DND-41 (cell line): Measurements from ENCODE around the gene TPP1.
A peak's percentile ranks its signal among the peaks of the same experiment; 100 is the strongest.

Experiments
- ATAC-seq: fragments of 200-7000 bp; cut with Tn5 transposase; 3 replicates; pipeline ENCODE4 v1.9.1; 2021; ENCODE audit warnings: low read depth; ENCODE audit not compliant: insufficient read depth
- DNase-seq: peaks from one replicate; pipeline ENCODE4 v3.0.0-alpha.2; 2020
- H2AFZ ChIP-seq: 2 replicates; pipeline ENCODE4 v1.6.0; 2012; ENCODE audit warnings: low read depth, low read length
- H3K27ac ChIP-seq: 2 replicates; pipeline ENCODE4 v1.5.1; 2012; ENCODE audit warnings: low read length, inconsistent platforms
- H3K27me3 ChIP-seq: fragments of 200-600 bp; sonication (generic); 2 replicates; pipeline ENCODE4 v1.6.0; 2012; ENCODE audit warnings: low read length, mild to moderate bottlenecking, inconsistent platforms; ENCODE audit not compliant: insufficient read depth, poor library complexity
- H3K36me3 ChIP-seq: 2 replicates; pipeline ENCODE4 v1.5.1; 2012; ENCODE audit warnings: low read length, inconsistent platforms; ENCODE audit not compliant: insufficient read depth
- H3K4me1 ChIP-seq: 2 replicates; pipeline ENCODE4 v1.5.1; 2012; ENCODE audit warnings: mild to moderate bottlenecking, low read length; ENCODE audit not compliant: insufficient read depth
- H3K4me2 ChIP-seq: 2 replicates; pipeline ENCODE4 v1.6.0; 2012; ENCODE audit warnings: mild to moderate bottlenecking, moderate library complexity, low read length, inconsistent platforms; ENCODE audit not compliant: insufficient read depth
- H3K4me3 ChIP-seq, 2 experiments: fragments of 200-600 bp in 1 of 2; shearing (Covaris generic) in 1 of 2; 2 replicates each; pipeline ENCODE4 v1.5.1; 2012 to 2016; ENCODE audit warnings: inconsistent platforms in 2 of 2, low read length in 2 of 2, mild to moderate bottlenecking in 2 of 2, low read depth in 1 of 2, moderate library complexity in 1 of 2
- H3K79me2 ChIP-seq: 2 replicates; pipeline ENCODE4 v1.6.0; 2012; ENCODE audit warnings: low read length, inconsistent platforms; ENCODE audit not compliant: insufficient read depth
- H3K9ac ChIP-seq: 2 replicates; pipeline ENCODE4 v1.6.0; 2012; ENCODE audit warnings: low read depth, mild to moderate bottlenecking, inconsistent platforms, low read length, moderate library complexity
- H3K9me3 ChIP-seq: 2 replicates; pipeline ENCODE4 v1.5.1; 2012; ENCODE audit warnings: low read length, moderate library complexity, mild to moderate bottlenecking, inconsistent platforms; ENCODE audit not compliant: insufficient read depth, severe bottlenecking
- H4K20me1 ChIP-seq: 2 replicates; pipeline ENCODE4 v1.6.0; 2012; ENCODE audit warnings: low read length; ENCODE audit not compliant: insufficient read depth
- EZH2 ChIP-seq: IDR thresholded peaks from 3 replicates; pipeline ENCODE4 v1.6.1; 2012; ENCODE audit warnings: borderline replicate concordance, low read depth, mild to moderate bottlenecking, moderate library complexity, low read length, inconsistent platforms; ENCODE audit not compliant: severe bottlenecking
- TF ChIP-seq, protein P1 (sequence below): IDR thresholded peaks from 2 replicates; pipeline ENCODE4 v1.5.1; 2012; ENCODE audit warnings: borderline replicate concordance, low read length, moderate library complexity, mild to moderate bottlenecking; ENCODE audit not compliant: poor library complexity, severe bottlenecking; ENCODE audit errors: extremely low read depth

TPP1 gene

DNA sequence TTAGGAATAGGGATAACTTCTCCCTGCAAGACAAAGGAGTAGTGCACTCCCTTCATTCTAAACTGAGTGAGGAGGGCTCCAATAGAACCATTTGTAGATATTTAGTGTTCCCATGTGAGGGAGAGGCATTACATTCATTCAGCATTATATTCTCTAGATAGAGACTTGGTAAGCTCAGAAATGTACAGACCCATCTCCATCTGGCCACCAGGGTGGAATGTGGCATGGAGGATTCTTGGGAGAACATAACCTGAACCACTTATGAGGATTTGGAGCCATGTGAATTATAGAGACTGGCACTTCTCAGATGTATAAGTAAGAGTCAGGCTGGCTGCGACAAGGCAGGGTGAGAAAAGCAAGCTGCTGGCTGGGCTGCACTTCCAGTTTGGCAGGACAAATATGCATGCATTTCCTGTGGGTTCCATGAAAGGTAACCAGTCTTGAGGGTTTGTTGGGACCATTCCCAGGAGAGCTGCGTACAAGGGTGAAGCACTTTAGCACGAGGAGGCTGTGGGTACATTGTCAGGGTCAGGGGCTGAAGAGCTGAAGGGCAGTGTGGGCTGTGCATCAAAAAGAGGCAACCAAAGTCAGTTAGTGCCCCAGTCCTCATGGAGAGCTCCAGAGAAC, 25.0 kb downstream of the TPP1 start:
- TF ChIP-seq, protein P1, sequence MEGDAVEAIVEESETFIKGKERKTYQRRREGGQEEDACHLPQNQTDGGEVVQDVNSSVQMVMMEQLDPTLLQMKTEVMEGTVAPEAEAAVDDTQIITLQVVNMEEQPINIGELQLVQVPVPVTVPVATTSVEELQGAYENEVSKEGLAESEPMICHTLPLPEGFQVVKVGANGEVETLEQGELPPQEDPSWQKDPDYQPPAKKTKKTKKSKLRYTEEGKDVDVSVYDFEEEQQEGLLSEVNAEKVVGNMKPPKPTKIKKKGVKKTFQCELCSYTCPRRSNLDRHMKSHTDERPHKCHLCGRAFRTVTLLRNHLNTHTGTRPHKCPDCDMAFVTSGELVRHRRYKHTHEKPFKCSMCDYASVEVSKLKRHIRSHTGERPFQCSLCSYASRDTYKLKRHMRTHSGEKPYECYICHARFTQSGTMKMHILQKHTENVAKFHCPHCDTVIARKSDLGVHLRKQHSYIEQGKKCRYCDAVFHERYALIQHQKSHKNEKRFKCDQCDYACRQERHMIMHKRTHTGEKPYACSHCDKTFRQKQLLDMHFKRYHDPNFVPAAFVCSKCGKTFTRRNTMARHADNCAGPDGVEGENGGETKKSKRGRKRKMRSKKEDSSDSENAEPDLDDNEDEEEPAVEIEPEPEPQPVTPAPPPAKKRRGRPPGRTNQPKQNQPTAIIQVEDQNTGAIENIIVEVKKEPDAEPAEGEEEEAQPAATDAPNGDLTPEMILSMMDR, result no peak
- TF ChIP-seq EZH2, result no peak
- H3K27ac ChIP-seq, result no peak overlapping the region
- H3K9me3 ChIP-seq, result no peaks in the 10 kb centered on the region
- DNase-seq (no peak), ATAC-seq (no peak)
- H3K4me2 ChIP-seq, result no peak overlapping the region
- H3K9ac ChIP-seq, result no peak overlapping the region
- H2AFZ ChIP-seq, result no peak overlapping the region
- peaks cover 13% of the 10 kb centered on the region; the same call in 1 of the 2 replicates for H3K79me2 ChIP-seq
- H3K4me3 ChIP-seq, result no peak overlapping the region
- H3K4me1 ChIP-seq, result no peaks in the 10 kb centered on the region
- peaks cover 52% of the 10 kb centered on the region for H3K36me3 ChIP-seq
- H3K27me3 ChIP-seq, result no peaks in the 10 kb centered on the region
- peaks cover 7% of the 10 kb centered on the region; the same call in 1 of the 2 replicates for H4K20me1 ChIP-seq

DNA sequence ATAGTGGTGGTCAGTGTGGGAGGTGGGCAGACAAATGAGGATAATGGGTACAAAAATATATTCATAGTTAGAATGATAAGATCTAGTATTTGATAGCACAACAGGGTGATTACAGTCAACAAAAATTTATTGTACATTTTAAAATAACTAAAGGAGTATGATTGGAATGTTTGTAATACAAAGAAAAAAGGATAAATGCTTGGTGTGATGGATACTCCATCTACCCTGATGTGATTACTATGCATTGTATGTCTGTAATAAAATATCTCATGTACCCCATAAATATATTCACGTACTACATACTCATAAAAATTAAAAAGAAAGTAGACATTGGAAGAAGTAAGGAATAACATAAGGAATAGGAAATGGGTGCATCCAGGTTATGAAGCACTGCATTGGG, 31.2 kb downstream of the TPP1 start:
- H3K4me1 ChIP-seq, result no peaks in the 10 kb centered on the region
- H3K9ac ChIP-seq, result no peak overlapping the region
- no peaks in the 10 kb centered on the region for H4K20me1 ChIP-seq
- TF ChIP-seq EZH2, result no peak
- no peak overlapping the region for H2AFZ ChIP-seq
- H3K9me3 ChIP-seq, result peaks cover 9% of the 10 kb centered on the region
- DNase-seq (no peak), ATAC-seq (no peak)
- H3K36me3 ChIP-seq, result peaks cover 4% of the 10 kb centered on the region
- H3K4me3 ChIP-seq, result no peak overlapping the region
- no peak overlapping the region for H3K4me2 ChIP-seq
- H3K27me3 ChIP-seq, result no peaks in the 10 kb centered on the region
- no peak overlapping the region for H3K27ac ChIP-seq
- H3K79me2 ChIP-seq, result no peaks in the 10 kb centered on the region

DNA sequence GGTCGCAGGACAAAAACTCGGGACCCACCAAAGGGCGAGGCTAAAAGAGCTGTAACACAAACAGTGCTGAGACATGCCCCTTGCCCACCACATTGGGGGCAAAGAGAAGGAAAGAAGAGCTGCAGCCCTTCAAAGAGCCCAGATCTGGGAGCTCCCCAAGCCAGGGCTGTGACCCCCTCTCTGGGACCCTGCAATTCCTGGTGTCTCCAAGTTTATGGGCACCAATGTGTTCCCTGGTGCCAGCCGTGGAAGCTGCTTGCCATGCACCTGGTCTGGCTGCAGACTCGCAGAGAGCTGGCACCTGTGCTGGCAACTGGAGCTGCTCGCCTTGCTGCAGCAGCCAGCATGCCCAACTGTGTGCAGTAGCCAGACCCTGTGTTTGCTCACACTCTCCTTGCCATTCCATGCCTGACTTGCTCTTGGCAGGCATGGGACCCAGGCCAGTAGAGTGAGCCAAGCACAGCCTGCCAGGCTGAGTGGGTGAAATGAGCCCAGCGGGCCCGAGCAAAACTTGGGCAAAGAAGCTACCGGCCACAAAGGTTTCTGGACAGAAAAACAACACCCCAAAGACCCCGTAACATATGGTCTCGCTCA, 31.8 kb downstream of the TPP1 start:
- H3K9ac ChIP-seq, result no peak overlapping the region
- no peak overlapping the region for H3K4me3 ChIP-seq
- no peaks in the 10 kb centered on the region for H3K27me3 ChIP-seq
- H2AFZ ChIP-seq, result no peak overlapping the region
- no peak for DNase-seq
- H3K4me1 ChIP-seq, result no peaks in the 10 kb centered on the region
- no peaks in the 10 kb centered on the region for H3K79me2 ChIP-seq
- H3K27ac ChIP-seq, result no peak overlapping the region
- H3K36me3 ChIP-seq, result peaks cover 4% of the 10 kb centered on the region
- peaks cover 9% of the 10 kb centered on the region for H3K9me3 ChIP-seq
- TF ChIP-seq, protein P1, result no peak
- TF ChIP-seq EZH2, result no peak
- no peak for ATAC-seq
- no peak overlapping the region for H3K4me2 ChIP-seq
- H4K20me1 ChIP-seq, result no peaks in the 10 kb centered on the region

DNA sequence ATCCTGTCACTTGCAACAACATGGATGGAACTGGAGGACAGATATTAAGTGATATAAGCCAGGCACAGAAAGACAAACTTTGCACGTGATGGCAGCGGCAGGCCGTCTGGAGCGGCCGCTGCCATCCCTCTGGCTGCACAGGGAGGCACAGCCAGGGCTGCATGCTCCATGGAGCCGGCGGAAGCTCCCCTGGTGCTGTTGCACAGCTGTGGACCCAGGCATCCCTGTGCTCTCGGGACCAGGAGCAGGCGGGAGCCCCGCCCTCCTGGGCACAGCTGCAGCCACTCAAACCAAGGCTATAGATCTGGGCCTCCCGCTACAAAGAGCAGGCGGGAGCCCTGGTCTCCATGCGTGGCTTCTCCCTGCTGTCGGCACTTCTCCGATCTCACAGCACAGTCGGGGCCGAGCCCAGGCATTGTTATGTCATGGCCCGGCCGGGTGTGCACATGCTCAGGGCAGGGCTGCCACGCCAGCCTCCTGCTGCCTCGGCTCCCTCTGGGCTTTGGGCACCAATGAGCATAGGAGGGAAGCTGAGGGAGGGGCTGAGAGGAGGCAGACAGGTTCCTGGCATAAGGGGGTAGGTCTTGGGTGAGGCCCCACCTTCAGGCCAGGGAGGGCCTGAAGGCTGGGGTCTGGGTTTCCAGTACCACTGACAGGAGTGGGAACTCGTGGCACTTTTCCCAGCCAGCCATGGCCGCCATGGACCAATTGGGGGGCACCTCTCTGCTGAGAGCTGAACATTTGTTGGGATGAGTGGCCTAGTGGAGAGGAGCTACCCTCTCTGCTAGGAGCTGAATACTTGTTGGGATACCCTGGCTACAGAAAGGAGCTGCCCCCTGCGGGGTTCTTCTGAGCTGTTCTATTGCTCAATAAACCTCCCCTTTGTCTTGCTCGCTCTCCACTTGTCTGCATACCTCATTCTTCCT, 32.5 kb downstream of the TPP1 start:
- Histone ChIP-seq H4K20me1 (no peaks in the 10 kb centered on the region), H3K4me2 (no peak overlapping the region), H3K9me3 (peaks cover 9% of the 10 kb centered on the region), H3K27me3 (no peaks in the 10 kb centered on the region), H3K4me1 (no peaks in the 10 kb centered on the region), H3K27ac (no peak overlapping the region), H3K9ac (no peak overlapping the region), H3K79me2 (no peaks in the 10 kb centered on the region), H3K4me3 (no peak overlapping the region), H3K36me3 (peaks cover 4% of the 10 kb centered on the region), H2AFZ (no peak overlapping the region)
- no peak for TF ChIP-seq EZH2
- TF ChIP-seq, protein P1, result no peak
- DNase-seq (no peak), ATAC-seq (0 out of 3 replicates have a peak, but pooled peaks have one; percentile 9)
